Activated CD8-positive, alpha-beta memory T cell treated with anti-CD3 and anti-CD28 coated beads, Interleukin-2, amount 50 U/mL, for 4 hours (primary cell): ENCODE data around the gene NDUFB4.
"Not testable (repeated sequence)": the region's sequence is repeated elsewhere in the genome, so short reads cannot be mapped to it uniquely, and the experiment has no call there.

Experiments used
- DNase-seq: peaks from one replicate; pipeline ENCODE4 v3.0.0-alpha.2; 2020

NDUFB4 gene

GRCh38 chr3:120572027-120572426 lies 24.1 kb upstream of the NDUFB4 start:
- DNase-seq: no peak

GRCh38 chr3:120587332-120587975 lies 8.7 kb upstream of the NDUFB4 start:
- DNase-seq: no peak

- no peak for DNase-seq
Measured at GRCh38 chr3:120595788-120596115, 384 bp upstream of the NDUFB4 start.

- DNase-seq: no peak
Measured at GRCh38 chr3:120596853-120597223, 702 bp downstream of the NDUFB4 start.

- DNase-seq: no peak
Measured at GRCh38 chr3:120597445-120598049, 1.4 kb downstream of the NDUFB4 start.

- DNase-seq: no peak
Measured at GRCh38 chr3:120599211-120599610, 3.1 kb downstream of the NDUFB4 start.

- DNase-seq: no peak
Measured at GRCh38 chr3:120601554-120601953, 5.4 kb downstream of the NDUFB4 start.

GRCh38 chr3:120602682-120603081 lies 6.5 kb downstream of the NDUFB4 start:
- no peak for DNase-seq

- DNase-seq: no peak
Measured at GRCh38 chr3:120604382-120604781, 8.2 kb downstream of the NDUFB4 start.

- no peak for DNase-seq
Measured at GRCh38 chr3:120604784-120605183, 8.6 kb downstream of the NDUFB4 start.

GRCh38 chr3:120608506-120608905 lies 12.4 kb downstream of the NDUFB4 start:
- no peak for DNase-seq

- no peak for DNase-seq
Measured at GRCh38 chr3:120614765-120615164, 18.6 kb downstream of the NDUFB4 start.

GRCh38 chr3:120615847-120616609 lies 19.9 kb downstream of the NDUFB4 start:
- DNase-seq: no peak

GRCh38 chr3:120616745-120617144 lies 20.6 kb downstream of the NDUFB4 start:
- DNase-seq: not testable (repeated sequence)

- DNase-seq: no peak
Measured at GRCh38 chr3:120622457-120622856, 26.3 kb downstream of the NDUFB4 start.

GRCh38 chr3:120622870-120623726 lies 27.0 kb downstream of the NDUFB4 start:
- DNase-seq: no peak

GRCh38 chr3:120623727-120624093 lies 27.6 kb downstream of the NDUFB4 start:
- no peak for DNase-seq

- no peak for DNase-seq
Measured at GRCh38 chr3:120625159-120625586, 29.0 kb downstream of the NDUFB4 start.

- DNase-seq: no peak
Measured at GRCh38 chr3:120634539-120634938, 38.4 kb downstream of the NDUFB4 start.

- DNase-seq: no peak
Measured at GRCh38 chr3:120636795-120637401, 40.8 kb downstream of the NDUFB4 start.

GRCh38 chr3:120637851-120638559 lies 41.9 kb downstream of the NDUFB4 start:
- no peak for DNase-seq

- not testable (repeated sequence) for DNase-seq
Measured at GRCh38 chr3:120638820-120639219, 42.7 kb downstream of the NDUFB4 start.
